ENCODE measurements around the gene CDH4.

GRCh38 chr20:61988665-61989064, 736.6 kb downstream of the CDH4 start:
- TF ChIP-seq CTCF (IDR thresholded peaks at IDR 0.05), result no peak
- TF ChIP-seq EZH2 (IDR thresholded peaks at IDR 0.05), result no peak
- no peak for TF ChIP-seq EZH2phosphoT487 (IDR thresholded peaks at IDR 0.05)

Data from neural progenitor cell (in vitro differentiated cells).